K562 (cell line): Measurements from ENCODE around the gene CEMIP2. TPM values are rescaled to one million over a fixed set of nuclear protein-coding genes. Genes with fewer than 3 reads are reported as not detected.

Experiments used
- ATAC-seq: fragments of 200-7000 bp; cut with Tn5 transposase; 3 replicates; pipeline ENCODE4 v1.9.1; 2020; ENCODE audit warnings: moderate library complexity
- BruUV-seq: library from RNA; stranded (reverse); fragments of 400-500 nt; replicated peaks from 2 replicates; lab custom pipeline; 2021; lab: Mats Ljungman, UMichigan
- CTCF ChIA-PET: fragments of 300-600 bp; formaldehyde crosslinking; extraction: SDS; loops from one replicate; lab custom pipeline; 2021; ENCODE audit warnings: low intra/inter-chr PET ratio; lab: Yijun Ruan, JAX
- POLR2A ChIA-PET: fragments of 300-600, 350-650 bp; sonication (Branson Sonifier 250); formaldehyde crosslinking; extraction: SDS; loops from one replicate; lab custom pipeline; 2021; ENCODE audit warnings: antibody characterized with exemption, inconsistent platforms; lab: Yijun Ruan, JAX
- DNase-seq, 4 experiments: peaks; one replicate each; pipeline versions ENCODE4 v3.0.0 to v3.0.0-alpha.2; 2011 to 2018; ENCODE audit warnings: low spot score in 3 of 4, mixed read lengths in 3 of 4; ENCODE audit errors: extremely low read depth in 1 of 4
- FAIRE-seq: peaks from 2 replicates; lab custom pipeline; 2011; peaks lifted over from hg19 to GRCh38; lab: Jason Lieb, UNC
- H2AFZ ChIP-seq: 2 replicates; pipeline ENCODE4 v1.6.0; 2011; ENCODE audit warnings: low read depth, low read length, control low read depth, inconsistent platforms
- H3K27ac ChIP-seq: fragments of 200-600 bp; 3 replicates; pipeline ENCODE4 v1.8.0; 2011; ENCODE audit warnings: low read depth, mild to moderate bottlenecking, control low read depth, inconsistent platforms, low read length, moderate library complexity, mixed read lengths; ENCODE audit errors: extremely low read depth
- H3K27me3 ChIP-seq, 2 experiments: fragments of 300-600 bp in 1 of 2; 2 replicates in 1 of 2; 3 replicates in 1 of 2; pipeline versions ENCODE4 v1.6.0 to v1.8.0; 2011; ENCODE audit warnings: inconsistent platforms in 2 of 2, low read length in 2 of 2, mild to moderate bottlenecking in 1 of 2, mixed read lengths in 1 of 2, moderate library complexity in 1 of 2; ENCODE audit not compliant: control insufficient read depth in 2 of 2, insufficient read depth in 2 of 2
- H3K36me3 ChIP-seq: fragments of 300-600 bp; 3 replicates; pipeline ENCODE4 v1.8.0; 2011; ENCODE audit warnings: mild to moderate bottlenecking, low read length, inconsistent platforms; ENCODE audit not compliant: control insufficient read depth, insufficient read depth
- H3K4me1 ChIP-seq, 2 experiments: fragments of 200-600 bp in 1 of 2; replicated peaks in 1 of 2; 2 replicates in 1 of 2; 3 replicates in 1 of 2; pipeline versions ENCODE4 v1.5.1 to v1.8.0; 2011; ENCODE audit warnings: inconsistent platforms in 2 of 2, low read length in 2 of 2, mild to moderate bottlenecking in 1 of 2, mixed read lengths in 1 of 2, moderate library complexity in 1 of 2; ENCODE audit not compliant: control insufficient read depth in 2 of 2, insufficient read depth in 2 of 2
- H3K4me2 ChIP-seq: 2 replicates; pipeline ENCODE4 v1.6.1; 2011; ENCODE audit warnings: low read length, control low read depth, inconsistent platforms, mixed read lengths; ENCODE audit not compliant: insufficient read depth
- H3K4me3 ChIP-seq: fragments of 200-600 bp; sonication (generic), shearing (Covaris generic); 2 replicates; pipeline ENCODE4 v1.5.1; 2016; ENCODE audit warnings: control low read depth, inconsistent platforms
- H3K79me2 ChIP-seq: fragments of 200-600 bp; 3 replicates; pipeline ENCODE4 v1.8.0; 2011; ENCODE audit warnings: low read length, inconsistent platforms; ENCODE audit not compliant: control insufficient read depth, insufficient read depth
- H3K9ac ChIP-seq, 2 experiments: 2 replicates each; pipeline versions ENCODE4 v1.6.0 to v1.6.1; 2011; ENCODE audit warnings: low read depth in 2 of 2, low read length in 2 of 2, control low read depth in 1 of 2, inconsistent platforms in 1 of 2, mild to moderate bottlenecking in 1 of 2, mixed read lengths in 1 of 2; ENCODE audit not compliant: insufficient read depth in 1 of 2
- H3K9me1 ChIP-seq: one replicate; pipeline ENCODE4 v1.6.0; 2011; ENCODE audit warnings: inconsistent platforms, mild to moderate bottlenecking, low read length, moderate library complexity; ENCODE audit not compliant: control insufficient read depth, insufficient read depth
- H3K9me3 ChIP-seq: replicated peaks from 2 replicates; pipeline ENCODE4 v1.5.1; 2011; ENCODE audit warnings: low read depth, low read length, inconsistent platforms; ENCODE audit not compliant: control insufficient read depth, insufficient read depth
- H4K20me1 ChIP-seq: replicated peaks from 2 replicates; pipeline ENCODE4 v1.6.1; 2011; ENCODE audit warnings: low read length, inconsistent platforms, mixed read lengths; ENCODE audit not compliant: control insufficient read depth, insufficient read depth
- ARID2 ChIP-seq: fragments of 450-650 bp; IDR thresholded peaks from 2 replicates; pipeline ENCODE4 v1.6.1; 2017; ENCODE audit warnings: antibody characterized with exemption, mild to moderate bottlenecking
- BRD4 ChIP-seq: fragments of 200-600 bp; sonication (generic); IDR thresholded peaks from 2 replicates; pipeline ENCODE4 v1.6.1; 2017; ENCODE audit warnings: inconsistent platforms
- CBFA2T2 ChIP-seq: fragments of 450-650 bp; conservative IDR thresholded peaks from 2 replicates; pipeline ENCODE4 v1.6.1; 2017; ENCODE audit warnings: mild to moderate bottlenecking
- ILK ChIP-seq: fragments of 450-650 bp; IDR thresholded peaks from 2 replicates; pipeline ENCODE4 v1.6.1; 2016; ENCODE audit warnings: missing genetic modification characterization, low read depth, mild to moderate bottlenecking, missing compliant biosample characterization, moderate library complexity, borderline replicate concordance
- RFX1 ChIP-seq: fragments of 450-650 bp; IDR thresholded peaks from 2 replicates; pipeline ENCODE4 v1.6.1; 2016; ENCODE audit warnings: mild to moderate bottlenecking, moderate library complexity
- SAFB2 ChIP-seq: fragments of 200-400 bp; formaldehyde crosslinking; IDR thresholded peaks from 2 replicates; pipeline ENCODE4 v1.6.1; 2018; ENCODE audit warnings: borderline replicate concordance, low read length, low read depth, moderate library complexity; ENCODE audit not compliant: severe bottlenecking
- WHSC1 ChIP-seq: IDR thresholded peaks from one replicate; pipeline ENCODE4 v1.6.1; 2012; ENCODE audit warnings: low read length, control low read depth, inconsistent platforms
- WGBS: fragments of 100-300 bp; shearing (Covaris generic); methylation state at CpG from one replicate; pipeline ENCODE4 v1.1.6; 2016; ENCODE audit warnings: low coverage, mixed read lengths; ENCODE audit not compliant: insufficient coverage; ENCODE audit errors: missing lambda C conversion rate; 5-methylcytosine and 5-hydroxymethylcytosine counted together
- in situ Hi-C: fragments of 300-500 bp; cut with MboI; formaldehyde crosslinking; loops from 4 replicates; pipeline ENCODE4 v1.15.0; 2018; ENCODE audit warnings: inconsistent platforms, mixed read lengths
- intact Hi-C: fragments of 100-400 bp; cut with micrococcal nuclease; formaldehyde crosslinking; loops from 2 replicates; pipeline ENCODE4 v1.14.2; 2022
- polyA plus RNA-seq, 8 experiments: library from polyadenylated mRNA; depleted of rRNA in 4 of 8; stranded (reverse) in 5 of 8; unstranded in 3 of 8; fragments of >200 nt; fragmentation: Nextera tagmentation in 2 of 8; fragmentation: Illumina TruSeq in 1 of 8; extraction: Ambion mirVana in 2 of 8; extraction: Trizol in 1 of 8; gene quantifications; 2 replicates each; pipeline versions ENCODE4 v1.2.1 to v1.2.3, GENCODE V29; 2011 to 2014; ENCODE audit warnings: inconsistent platforms in 1 of 8, missing spikeins in 1 of 8
- total RNA-seq, 7 experiments: library from RNA; depleted of rRNA in 6 of 7; stranded (reverse); fragments of >200 nt in 6 of 7; fragmentation: Illumina TruSeq in 2 of 7; extraction: Trizol in 2 of 7; gene quantifications; 2 replicates each; pipeline versions ENCODE4 v1.2.1 to v1.2.3, GENCODE V29; 2011 to 2021; ENCODE audit warnings: low replicate concordance in 1 of 7

The CEMIP2 gene
- total and polyA plus RNA-seq, 9 of the 15 experiments (the other 6 are each of a cell fraction or from before 2014, with no cell fraction given), result 5.4 to 29.9 (median 14.2) TPM

DNA sequence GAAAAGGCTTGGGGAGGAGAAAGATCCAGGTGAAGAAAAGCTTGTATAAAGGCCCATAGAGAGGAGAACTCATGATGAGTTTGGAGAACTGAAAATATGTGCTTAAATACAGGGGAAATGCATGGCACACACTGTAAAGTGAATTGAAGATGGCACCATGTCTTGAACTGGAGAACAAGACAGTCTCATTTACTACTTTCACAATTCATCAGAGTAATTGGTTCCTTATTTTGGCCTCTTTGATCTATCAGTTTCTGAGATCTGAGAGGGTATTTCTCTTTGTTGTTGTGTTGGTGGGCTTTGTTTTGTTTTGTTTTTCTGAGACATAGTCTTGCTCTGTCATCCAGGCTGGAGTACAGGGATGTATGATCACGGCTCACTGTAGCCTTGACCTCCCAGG is 98.2 kb downstream of the CEMIP2 start:
- Histone ChIP-seq H3K4me3 (no peak overlapping the region), H3K79me2 (no peaks in the 10 kb centered on the region), H3K36me3 (no peaks in the 10 kb centered on the region), H3K9me3 (no peaks in the 10 kb centered on the region), H3K4me2 (no peak overlapping the region), H3K9me1 (no peaks in the 10 kb centered on the region), H3K27me3 (no peaks in the 10 kb centered on the region), H3K9ac (no peak overlapping the region), H3K4me1 (no peaks in the 10 kb centered on the region; a peak in 1 of 5 replicates), H4K20me1 (no peaks in the 10 kb centered on the region), H2AFZ (0 out of 2 replicates have a peak overlapping the region, but pooled peaks have one; percentile 23)
- no CpG with 5 or more reads among the region's 1 CpG for WGBS
- CTCF ChIA-PET, result no interaction called here
- ATAC-seq (no peak), FAIRE-seq (no peak), DNase-seq (no peak)
- TF ChIP-seq ARID2, result no peak
- no peak for TF ChIP-seq RFX1
- TF ChIP-seq BRD4, result no peak
- TF ChIP-seq ILK (tag), result no peak
- TF ChIP-seq WHSC1, result no peak
- TF ChIP-seq SAFB2, result no peak
- TF ChIP-seq CBFA2T2, result no peak
- TF ChIP-seq, all 486 proteins: peak for 0
- no peak overlapping the region for H3K27ac ChIP-seq
- intact Hi-C loops (no loop called here), in situ Hi-C loops (no loop called here)
- BruUV-seq, result no TSS peak
- POLR2A ChIA-PET, result interaction anchor here (0.6 to 1.2 kb wide), 2 partner anchors 11 to 1198 kb away, joined by 4 read pairs; no protein-coding TSS in a partner anchor
